ENCODE data around the gene WDR27. TPM values are rescaled to one million over a fixed set of nuclear protein-coding genes. Genes with fewer than 3 reads are reported as not detected.

The WDR27 gene
- total and polyA plus RNA-seq, 4 donors, result 4.5 to 58.7 (median 40.4) TPM

DNA sequence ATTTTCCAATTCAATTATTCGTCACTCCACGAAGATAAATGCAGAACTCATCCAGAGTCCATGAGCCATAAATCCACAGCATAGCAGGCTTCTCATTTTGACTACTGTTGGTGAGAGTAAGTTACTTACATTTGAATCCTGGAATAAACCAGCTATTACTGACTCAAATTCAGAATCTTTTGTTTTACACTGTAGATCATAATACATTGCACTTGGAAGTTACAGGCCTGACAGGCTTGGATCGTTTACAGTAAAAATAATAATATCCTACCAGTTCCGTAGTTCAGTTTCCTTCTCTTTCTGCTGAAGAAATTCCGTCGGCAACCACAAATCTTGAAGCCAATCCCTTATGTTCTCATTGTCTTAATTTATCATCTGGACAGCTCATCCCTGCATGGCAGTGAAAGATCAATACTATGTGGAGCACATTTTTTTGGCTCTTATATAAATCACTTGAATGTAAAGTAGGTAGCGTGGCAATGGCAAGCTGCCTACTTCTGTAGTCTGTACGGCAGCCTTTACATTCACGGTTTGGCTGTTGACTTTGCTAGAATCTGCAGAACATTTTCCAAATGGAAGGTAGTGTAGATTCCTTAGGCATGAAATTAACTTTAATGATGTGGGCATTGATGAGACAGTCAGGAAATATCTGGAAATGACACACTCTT is 142.9 kb downstream of the WDR27 start:
- Histone ChIP-seq H3K4me3 (ENCODE audit: low read length in 2 of 2) (no peak overlapping the region), H3K4me1 (ENCODE audit: control insufficient read depth in 1 of 2, insufficient read depth in 2 of 2, low read length in 2 of 2) (no peaks in the 10 kb centered on the region), H3K9me3 (ENCODE audit: control insufficient read depth, low read length) (no peaks in the 10 kb centered on the region), H3K36me3 (ENCODE audit: control insufficient read depth in 1 of 2, insufficient read depth in 2 of 2, low read length in 1 of 2) (no peaks in the 10 kb centered on the region), H3K27ac (ENCODE audit: low read depth in 1 of 2, low read length in 2 of 2) (no peak overlapping the region), H3K27me3 (ENCODE audit: control insufficient read depth in 1 of 2, insufficient read depth in 2 of 2, low read length in 1 of 2) (no peaks in the 10 kb centered on the region)
- WGBS, 2 donors, result 17 to 30% methylated on average over 9 of the region's 9 CpGs
- DNase-seq (no peak), ATAC-seq (ENCODE audit: low FRiP score) (no peak)
- intact Hi-C loops (cut with DNase I), result no loop called here

DNA sequence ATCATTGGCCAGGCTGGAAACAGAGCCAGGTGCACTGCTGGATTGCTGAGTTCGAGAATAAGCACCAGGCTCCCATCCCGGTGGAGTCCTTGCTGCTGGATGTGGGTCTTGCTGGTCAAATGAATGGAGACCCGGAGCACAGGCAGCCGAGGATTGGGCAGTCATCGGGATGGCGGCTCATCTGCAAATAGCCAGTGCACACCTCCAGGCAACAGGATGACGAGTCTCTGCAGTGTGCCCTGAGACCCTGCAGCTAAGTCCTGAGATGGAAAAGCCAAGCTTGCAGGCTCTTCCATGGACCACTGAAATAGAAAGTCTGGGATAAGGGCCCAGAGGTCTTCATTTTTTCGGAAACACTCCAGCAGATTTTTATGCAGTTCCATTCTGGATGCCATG is 143.5 kb downstream of the WDR27 start:
- Histone ChIP-seq H3K27me3 (ENCODE audit: control insufficient read depth in 1 of 2, insufficient read depth in 2 of 2, low read length in 1 of 2) (no peaks in the 10 kb centered on the region), H3K27ac (ENCODE audit: low read depth in 1 of 2, low read length in 2 of 2) (no peak overlapping the region), H3K36me3 (ENCODE audit: control insufficient read depth in 1 of 2, insufficient read depth in 2 of 2, low read length in 1 of 2) (no peaks in the 10 kb centered on the region), H3K9me3 (ENCODE audit: control insufficient read depth, low read length) (no peaks in the 10 kb centered on the region), H3K4me3 (ENCODE audit: low read length in 2 of 2) (no peak overlapping the region), H3K4me1 (ENCODE audit: control insufficient read depth in 1 of 2, insufficient read depth in 2 of 2, low read length in 2 of 2) (no peaks in the 10 kb centered on the region)
- intact Hi-C loops (cut with DNase I), result no loop called here
- DNase-seq (no peak), ATAC-seq (ENCODE audit: low FRiP score) (no peak)
- 86 to 91% methylated on average over 8 of the region's 8 CpGs for WGBS, 2 donors

DNA sequence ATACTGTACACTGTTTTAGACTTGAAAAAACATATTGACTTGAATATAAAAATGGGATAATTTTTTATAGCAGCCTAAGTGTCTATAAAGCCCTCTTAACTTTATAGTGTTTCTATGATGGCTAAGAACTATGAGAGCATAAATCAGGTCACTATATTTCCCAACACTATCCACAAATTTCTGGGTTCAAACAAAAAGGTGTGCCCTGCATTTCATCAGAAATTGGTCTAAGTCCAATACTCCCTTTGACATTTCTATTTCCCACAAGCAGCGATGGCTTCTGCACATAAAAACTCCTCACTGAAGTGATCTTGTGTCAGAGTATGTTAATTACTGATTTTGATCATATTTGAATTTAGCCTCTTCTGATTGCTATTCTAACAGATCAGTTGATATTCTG is 143.9 kb downstream of the WDR27 start:
- WGBS, 2 donors, result 95 to 96% methylated on average over 1 of the region's 1 CpG
- no peak overlapping the region for H3K27ac ChIP-seq (ENCODE audit: low read depth in 1 of 2, low read length in 2 of 2)

DNA sequence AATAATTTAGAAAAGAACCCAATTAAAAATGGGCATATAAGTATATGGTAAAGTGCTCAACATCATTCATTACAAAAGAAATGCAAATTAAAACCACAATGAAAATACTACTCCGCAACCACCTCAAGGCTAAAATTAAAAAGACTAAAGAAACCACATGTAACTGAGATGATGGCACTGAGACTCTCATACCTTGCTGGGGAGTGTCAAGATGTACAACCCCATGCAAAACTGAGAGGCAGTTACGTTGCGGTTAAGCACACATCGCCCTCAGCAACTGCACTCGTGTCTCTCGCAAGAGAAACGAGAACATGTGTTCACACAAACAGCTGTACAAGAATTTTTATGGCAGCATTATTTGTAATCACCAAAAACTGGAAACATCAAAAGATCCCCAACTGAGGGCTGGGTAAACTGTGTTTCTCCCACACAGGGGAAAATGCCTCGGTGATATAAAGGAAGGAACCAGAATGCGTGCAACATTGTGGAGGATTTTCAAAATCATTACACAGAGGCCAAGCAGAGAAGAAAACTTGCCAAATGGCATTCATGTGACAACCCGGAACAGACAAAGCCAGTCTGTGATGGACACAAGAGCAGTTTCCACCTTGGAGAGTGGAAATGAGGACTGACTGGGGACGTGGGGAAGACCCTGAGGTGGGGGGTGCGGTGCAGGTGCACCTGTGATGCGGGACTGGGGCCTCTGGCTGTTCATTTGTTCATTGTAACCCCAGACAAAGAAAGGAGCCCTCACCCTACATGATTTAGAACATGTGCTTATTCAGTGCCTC is 144.9 kb downstream of the WDR27 start:
- 95 to 97% methylated on average over 13 of the region's 13 CpGs for WGBS, 2 donors
- no peak overlapping the region for H3K27ac ChIP-seq (ENCODE audit: low read depth in 1 of 2, low read length in 2 of 2)
- no peaks in the 10 kb centered on the region for H3K27me3 ChIP-seq (ENCODE audit: control insufficient read depth in 1 of 2, insufficient read depth in 2 of 2, low read length in 1 of 2)
- H3K4me3 ChIP-seq (ENCODE audit: low read length in 2 of 2), result no peak overlapping the region
- DNase-seq (no peak), ATAC-seq (ENCODE audit: low FRiP score) (no peak)
- H3K36me3 ChIP-seq (ENCODE audit: control insufficient read depth in 1 of 2, insufficient read depth in 2 of 2, low read length in 1 of 2), result no peaks in the 10 kb centered on the region
- intact Hi-C loops (cut with DNase I), result no loop called here
- no peaks in the 10 kb centered on the region for H3K9me3 ChIP-seq (ENCODE audit: control insufficient read depth, low read length)
- H3K4me1 ChIP-seq (ENCODE audit: control insufficient read depth in 1 of 2, insufficient read depth in 2 of 2, low read length in 2 of 2), result no peaks in the 10 kb centered on the region

More for the DNA sequence above, 143.9 kb downstream of the WDR27 start:
- intact Hi-C loops (cut with DNase I), result no loop called here
- no peaks in the 10 kb centered on the region for H3K4me1 ChIP-seq (ENCODE audit: control insufficient read depth in 1 of 2, insufficient read depth in 2 of 2, low read length in 2 of 2)
- no peak overlapping the region for H3K4me3 ChIP-seq (ENCODE audit: low read length in 2 of 2)
- ATAC-seq (ENCODE audit: low FRiP score) (no peak), DNase-seq (no peak)
- no peaks in the 10 kb centered on the region for H3K27me3 ChIP-seq (ENCODE audit: control insufficient read depth in 1 of 2, insufficient read depth in 2 of 2, low read length in 1 of 2)
- no peaks in the 10 kb centered on the region for H3K9me3 ChIP-seq (ENCODE audit: control insufficient read depth, low read length)
- no peaks in the 10 kb centered on the region for H3K36me3 ChIP-seq (ENCODE audit: control insufficient read depth in 1 of 2, insufficient read depth in 2 of 2, low read length in 1 of 2)

DNA sequence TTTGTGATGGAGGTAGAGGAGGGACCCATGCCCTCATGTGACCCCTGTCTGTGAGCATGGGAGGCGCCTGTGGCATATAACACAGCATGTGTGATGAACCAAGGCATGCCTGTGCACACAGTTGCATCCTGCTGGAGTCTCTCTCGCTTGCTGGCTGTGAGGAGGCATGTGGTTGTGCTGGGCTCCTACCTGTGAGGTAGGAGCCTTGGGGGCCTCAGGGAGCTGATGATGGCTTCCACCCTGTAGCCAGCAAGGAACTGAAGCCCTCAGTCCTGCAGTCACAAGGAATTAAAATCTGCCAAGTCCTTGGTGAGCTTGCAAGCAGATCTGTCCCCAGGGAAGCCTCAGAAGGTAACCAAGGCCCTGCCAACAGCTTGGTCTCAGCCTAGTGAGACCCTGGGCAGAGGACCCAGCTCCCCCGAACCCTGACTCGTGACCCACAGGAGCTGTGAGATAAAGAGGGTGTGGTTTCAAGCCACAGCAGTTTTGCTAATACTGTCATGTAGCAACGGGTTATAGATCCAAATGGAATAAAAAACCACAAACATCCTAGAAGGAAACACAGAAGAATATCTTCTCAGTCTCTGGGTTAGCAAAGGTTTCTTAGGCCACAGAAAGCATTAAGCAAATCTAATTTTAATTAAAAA is 145.7 kb downstream of the WDR27 start:
- DNase-seq, result no peak
- no peaks in the 10 kb centered on the region for H3K4me1 ChIP-seq (ENCODE audit: control insufficient read depth in 1 of 2, insufficient read depth in 2 of 2, low read length in 2 of 2)
- H3K4me3 ChIP-seq (ENCODE audit: low read length in 2 of 2), result no peak overlapping the region
- H3K36me3 ChIP-seq (ENCODE audit: control insufficient read depth in 1 of 2, insufficient read depth in 2 of 2, low read length in 1 of 2), result no peaks in the 10 kb centered on the region
- H3K27me3 ChIP-seq (ENCODE audit: control insufficient read depth in 1 of 2, insufficient read depth in 2 of 2, low read length in 1 of 2), result no peaks in the 10 kb centered on the region
- ATAC-seq (ENCODE audit: low FRiP score), result no peak
- H3K27ac ChIP-seq (ENCODE audit: low read depth in 1 of 2, low read length in 2 of 2), result no peak overlapping the region
- H3K9me3 ChIP-seq (ENCODE audit: control insufficient read depth, low read length), result no peaks in the 10 kb centered on the region
- intact Hi-C loops (cut with DNase I), result no loop called here
- 93 to 94% methylated on average over 5 of the region's 5 CpGs for WGBS, 2 donors

DNA sequence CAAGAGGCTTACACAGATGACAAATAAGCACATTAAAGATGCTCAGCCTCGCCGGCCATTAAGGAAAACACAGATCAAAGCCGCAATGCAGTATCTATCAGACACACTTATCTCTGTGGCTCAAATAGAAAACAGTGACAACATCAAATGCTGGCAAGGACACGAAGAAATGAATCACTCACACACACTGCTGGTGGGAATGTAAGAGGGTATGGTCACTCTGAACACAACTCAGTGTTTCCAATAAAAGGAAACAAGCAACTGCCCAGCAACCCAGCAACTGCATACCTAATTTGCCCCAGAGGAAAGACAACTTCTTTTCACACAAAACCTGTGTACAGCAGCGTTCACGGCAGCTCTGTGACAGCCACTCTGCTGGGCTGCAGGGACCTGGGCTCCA is 155.8 kb downstream of the WDR27 start:
- 74 to 81% methylated on average over 6 of the region's 6 CpGs for WGBS, 2 donors
- Histone ChIP-seq H3K9me3 (ENCODE audit: control insufficient read depth, low read length) (no peaks in the 10 kb centered on the region), H3K4me1 (ENCODE audit: control insufficient read depth in 1 of 2, insufficient read depth in 2 of 2, low read length in 2 of 2) (no peaks in the 10 kb centered on the region), H3K4me3 (ENCODE audit: low read length in 2 of 2) (no peak overlapping the region), H3K27ac (ENCODE audit: low read depth in 1 of 2, low read length in 2 of 2) (no peak overlapping the region), H3K27me3 (ENCODE audit: control insufficient read depth in 1 of 2, insufficient read depth in 2 of 2, low read length in 1 of 2) (no peaks in the 10 kb centered on the region), H3K36me3 (ENCODE audit: control insufficient read depth in 1 of 2, insufficient read depth in 2 of 2, low read length in 1 of 2) (no peaks in the 10 kb centered on the region)
- intact Hi-C loops (cut with DNase I), result no loop called here
- DNase-seq (no peak), ATAC-seq (ENCODE audit: low FRiP score) (no peak)

DNA sequence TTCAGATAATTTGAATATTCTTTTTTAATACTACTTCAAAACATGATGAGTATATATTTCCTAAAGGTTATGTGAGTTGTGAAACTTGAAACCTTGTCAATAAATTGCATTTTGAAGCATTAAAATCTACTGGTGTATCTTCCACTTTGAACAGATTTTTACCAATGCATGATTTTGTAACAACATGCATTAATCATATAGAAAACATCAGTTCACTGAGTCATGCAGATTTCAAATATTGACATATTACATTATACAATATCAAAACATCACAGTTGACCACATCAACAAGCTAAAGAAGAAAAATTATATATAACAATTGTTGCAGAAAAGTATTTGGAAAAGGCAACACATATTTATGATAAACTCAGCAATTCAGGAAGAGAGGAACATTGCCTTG is 158.1 kb downstream of the WDR27 start:
- intact Hi-C loops (cut with DNase I), result no loop called here
- no peaks in the 10 kb centered on the region for H3K27me3 ChIP-seq (ENCODE audit: control insufficient read depth in 1 of 2, insufficient read depth in 2 of 2, low read length in 1 of 2)
- no peak for ATAC-seq (ENCODE audit: low FRiP score)

DNA sequence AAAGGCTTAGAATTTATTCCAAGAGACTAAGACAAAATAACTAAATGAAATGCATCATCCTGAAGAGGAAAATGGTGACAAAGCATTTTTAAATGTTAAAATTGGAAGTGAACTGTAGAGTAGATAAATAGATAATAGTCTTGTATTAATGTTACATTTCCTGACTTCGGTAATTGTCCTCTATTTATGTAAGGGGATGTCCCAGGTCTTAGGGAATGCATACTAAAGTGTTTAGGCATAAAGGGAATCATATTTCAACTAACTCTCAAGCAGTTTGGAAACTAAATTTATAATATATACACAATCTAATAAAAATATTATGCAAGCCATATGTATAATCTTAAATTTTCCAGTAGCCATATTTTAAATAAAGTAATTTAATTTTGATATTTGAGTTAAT is 159.3 kb downstream of the WDR27 start:
- no peak overlapping the region for H3K4me3 ChIP-seq (ENCODE audit: low read length in 2 of 2)
- no peaks in the 10 kb centered on the region for H3K36me3 ChIP-seq (ENCODE audit: control insufficient read depth in 1 of 2, insufficient read depth in 2 of 2, low read length in 1 of 2)
- H3K4me1 ChIP-seq (ENCODE audit: control insufficient read depth in 1 of 2, insufficient read depth in 2 of 2, low read length in 2 of 2), result no peaks in the 10 kb centered on the region
- intact Hi-C loops (cut with DNase I), result no loop called here
- DNase-seq (no peak), ATAC-seq (ENCODE audit: low FRiP score) (no peak)
- H3K27me3 ChIP-seq (ENCODE audit: control insufficient read depth in 1 of 2, insufficient read depth in 2 of 2, low read length in 1 of 2), result no peaks in the 10 kb centered on the region
- no peak overlapping the region for H3K27ac ChIP-seq (ENCODE audit: low read depth in 1 of 2, low read length in 2 of 2)
- H3K9me3 ChIP-seq (ENCODE audit: control insufficient read depth, low read length), result no peaks in the 10 kb centered on the region
- WGBS, 2 donors, result 93% methylated on average over 1 of the region's 1 CpG

More for the DNA sequence above, 158.1 kb downstream of the WDR27 start:
- Histone ChIP-seq H3K4me3 (ENCODE audit: low read length in 2 of 2) (no peak overlapping the region), H3K36me3 (ENCODE audit: control insufficient read depth in 1 of 2, insufficient read depth in 2 of 2, low read length in 1 of 2) (no peaks in the 10 kb centered on the region), H3K4me1 (ENCODE audit: control insufficient read depth in 1 of 2, insufficient read depth in 2 of 2, low read length in 2 of 2) (no peaks in the 10 kb centered on the region), H3K9me3 (ENCODE audit: control insufficient read depth, low read length) (no peaks in the 10 kb centered on the region), H3K27ac (ENCODE audit: low read depth in 1 of 2, low read length in 2 of 2) (no peak overlapping the region)
- DNase-seq, result no peak
